ENCODE results near the gene VAMP8. TPM values are rescaled to one million over a fixed set of nuclear protein-coding genes. Genes with fewer than 3 reads are reported as not detected.
"Not testable (repeated sequence)": the region's sequence is repeated elsewhere in the genome, so short reads cannot be mapped to it uniquely, and the experiment has no call there.

The VAMP8 gene
- total RNA-seq, 4 donors from 2014 or later: 23.3 to 48.7 (median 46.1) TPM

DNA sequence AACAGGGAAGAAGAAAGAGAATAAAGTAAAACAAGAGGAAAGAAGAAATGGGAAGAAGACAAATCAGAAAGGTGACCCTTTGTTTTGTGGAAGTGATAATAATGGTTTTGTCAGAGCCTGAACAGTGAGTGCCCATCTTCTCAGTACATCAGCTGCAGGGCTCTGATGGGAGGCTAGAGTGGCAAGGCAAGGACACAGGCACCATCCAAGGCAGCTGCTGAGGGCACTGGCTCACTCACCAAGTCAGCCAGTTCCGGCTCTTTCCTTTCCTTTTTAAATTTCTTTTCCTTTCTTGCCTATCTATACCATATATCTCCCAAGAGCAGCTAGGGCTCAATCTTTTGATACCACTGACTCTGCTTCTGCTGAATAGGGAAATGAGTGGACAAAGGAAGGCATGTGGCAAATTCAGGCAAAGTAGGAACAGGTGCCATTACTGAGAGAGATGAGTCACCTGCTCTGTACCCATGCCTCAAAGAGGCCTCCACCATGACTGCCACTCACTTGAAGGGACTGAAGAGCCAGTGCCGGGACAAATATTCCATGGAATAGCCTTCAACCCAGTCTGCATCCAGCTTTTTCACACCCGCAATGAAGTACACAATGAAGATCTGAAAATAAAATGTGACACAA lies 22.3 kb upstream of the VAMP8 start:
- DNase-seq (ENCODE audit: low spot score) (no peak), ATAC-seq (ENCODE audit: low FRiP score) (no peak)
- no peak for TF ChIP-seq CTCF (IDR thresholded peaks at IDR 0.05)

- no peak for ATAC-seq (ENCODE audit: low FRiP score)
- DNase-seq (ENCODE audit: low spot score): no peak
- TF ChIP-seq CTCF (IDR thresholded peaks at IDR 0.05): no peak
Measured at GRCh38 chr2:85557130-85557529, 20.3 kb upstream of the VAMP8 start.

DNA sequence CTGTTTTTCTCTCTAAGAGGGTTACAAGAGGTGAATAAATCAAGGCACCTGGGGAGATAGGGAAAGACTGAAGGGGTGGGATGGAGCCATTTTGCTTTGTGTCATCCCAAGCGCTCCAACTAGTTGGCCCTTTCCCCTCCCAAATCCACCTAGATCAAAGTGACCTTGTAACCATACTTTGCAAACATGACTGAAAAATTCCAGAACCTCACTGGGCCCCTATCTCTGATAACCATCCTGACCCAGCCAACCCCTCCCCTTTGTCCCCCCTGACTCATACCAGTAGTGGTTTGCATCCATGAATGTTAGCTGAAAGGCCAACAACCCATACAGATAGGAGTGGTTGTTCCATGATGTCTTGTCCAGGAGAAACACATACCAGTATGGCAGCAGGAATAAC lies 19.2 kb upstream of the VAMP8 start:
- DNase-seq (ENCODE audit: low spot score): no peak
- no peak for TF ChIP-seq CTCF (IDR thresholded peaks at IDR 0.05)
- no peak for ATAC-seq (ENCODE audit: low FRiP score)

DNA sequence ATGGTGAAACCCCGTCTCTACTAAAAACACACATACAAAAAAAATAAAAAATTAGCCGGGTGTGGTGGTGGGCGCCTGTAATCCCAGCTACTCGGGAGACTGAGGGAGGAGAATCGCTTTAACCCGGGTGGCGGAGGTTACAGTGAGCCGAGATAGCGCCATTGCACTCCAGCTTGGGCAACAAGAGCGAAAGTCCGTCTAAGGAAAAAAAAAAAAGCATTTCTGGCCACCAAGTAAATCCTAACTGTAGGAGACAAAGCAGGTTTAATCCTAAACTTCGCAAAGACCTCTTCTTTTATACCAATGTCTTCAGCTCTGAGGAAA lies 17.0 kb upstream of the VAMP8 start:
- not testable (repeated sequence) for DNase-seq (ENCODE audit: low spot score); ATAC-seq (ENCODE audit: low FRiP score)

DNA sequence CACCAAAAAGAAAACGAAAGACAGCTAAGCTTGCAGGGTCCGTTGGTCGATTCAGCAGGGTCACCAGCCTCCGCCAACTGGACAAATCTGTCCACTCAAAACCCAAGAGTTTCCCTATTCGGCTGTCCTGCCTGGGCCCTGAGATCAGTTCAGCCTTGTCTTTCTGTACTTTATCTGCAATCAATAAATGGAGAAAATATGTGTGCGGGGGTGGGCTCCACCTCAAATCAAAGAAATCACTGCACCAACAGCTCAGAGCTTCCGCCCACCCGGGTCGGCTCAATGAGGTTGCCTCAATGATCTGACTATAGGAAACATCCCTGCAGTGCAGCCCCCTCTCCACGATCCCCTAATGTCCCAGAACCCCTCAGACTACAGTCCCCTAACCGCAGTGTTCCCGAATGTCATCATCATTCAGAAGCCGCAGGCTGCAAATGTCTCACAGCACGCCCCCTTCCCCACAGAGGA lies 16.5 kb upstream of the VAMP8 start:
- ATAC-seq (ENCODE audit: low FRiP score) (peak; percentile 2), DNase-seq (ENCODE audit: low spot score) (no peak)
- TF ChIP-seq CTCF (IDR thresholded peaks at IDR 0.05): no peak

GRCh38 chr2:85561280-85562212 lies 15.8 kb upstream of the VAMP8 start, which contains the start of gene GGCX:
Gene GGCX (minus strand): TSS chr2:85561493. CDS start chr2:85561428, 65 bp downstream.
- peak; percentile 94 for ATAC-seq (ENCODE audit: low FRiP score)

More at GRCh38 chr2:85561280-85562212, 15.8 kb upstream of the VAMP8 start, which contains the start of gene GGCX:
- peak; percentile 83 for DNase-seq (ENCODE audit: low spot score)
- TF ChIP-seq CTCF (IDR thresholded peaks at IDR 0.05): no peak

Data from omental fat pad (tissue), 4 donors.